GM20431 (cell line): ENCODE results near the gene TMTC4.

Experiments used
- in situ Hi-C: fragments of 300-500 bp; cut with MseI, MboI; formaldehyde crosslinking; loops from one replicate; pipeline ENCODE4 v1.15.0; 2020; ENCODE audit warnings: low sequenced_read_pairs; ENCODE audit not compliant: unreplicated experiment

Gene TMTC4

GRCh38 chr13:100671389-100672182 lies 3.0 kb downstream of the TMTC4 start:
- in situ Hi-C loops: no loop called here

- in situ Hi-C loops: no loop called here
Observed at GRCh38 chr13:100668408-100668807, 6.2 kb downstream of the TMTC4 start.

- in situ Hi-C loops: no loop called here
Observed at GRCh38 chr13:100667894-100668293, 6.7 kb downstream of the TMTC4 start.

- in situ Hi-C loops: no loop called here
Observed at GRCh38 chr13:100666124-100666523, 8.5 kb downstream of the TMTC4 start.

- in situ Hi-C loops: no loop called here
Observed at GRCh38 chr13:100665403-100665802, 9.2 kb downstream of the TMTC4 start.

GRCh38 chr13:100664171-100664900 lies 10.3 kb downstream of the TMTC4 start:
- in situ Hi-C loops: no loop called here

GRCh38 chr13:100662468-100663211 lies 12.0 kb downstream of the TMTC4 start:
- in situ Hi-C loops: no loop called here

GRCh38 chr13:100660761-100661160 lies 13.8 kb downstream of the TMTC4 start:
- in situ Hi-C loops: no loop called here

GRCh38 chr13:100659578-100659977 lies 15.0 kb downstream of the TMTC4 start:
- in situ Hi-C loops: no loop called here

- in situ Hi-C loops: no loop called here
Observed at GRCh38 chr13:100658363-100658762, 16.2 kb downstream of the TMTC4 start.

GRCh38 chr13:100657881-100658315 lies 16.7 kb downstream of the TMTC4 start:
- in situ Hi-C loops: no loop called here

- in situ Hi-C loops: no loop called here
Observed at GRCh38 chr13:100652510-100652909, 22.1 kb downstream of the TMTC4 start.

- in situ Hi-C loops: no loop called here
Observed at GRCh38 chr13:100650326-100650725, 24.3 kb downstream of the TMTC4 start.

- in situ Hi-C loops: no loop called here
Observed at GRCh38 chr13:100648354-100648753, 26.2 kb downstream of the TMTC4 start.

- in situ Hi-C loops: no loop called here
Observed at GRCh38 chr13:100646871-100647270, 27.7 kb downstream of the TMTC4 start.

- in situ Hi-C loops: no loop called here
Observed at GRCh38 chr13:100646030-100646673, 28.4 kb downstream of the TMTC4 start.

- in situ Hi-C loops: no loop called here
Observed at GRCh38 chr13:100645382-100645781, 29.2 kb downstream of the TMTC4 start.

GRCh38 chr13:100644371-100644770 lies 30.2 kb downstream of the TMTC4 start:
- in situ Hi-C loops: no loop called here

- in situ Hi-C loops: no loop called here
Observed at GRCh38 chr13:100637796-100638195, 36.8 kb downstream of the TMTC4 start.

- in situ Hi-C loops: no loop called here
Observed at GRCh38 chr13:100637380-100637779, 37.2 kb downstream of the TMTC4 start.
